ENCODE measurements around the gene CDC42EP1. TPM values are rescaled to one million over a fixed set of nuclear protein-coding genes. Genes with fewer than 3 reads are reported as not detected.
A peak's percentile ranks its signal among the peaks of the same experiment; 100 is the strongest.
"Not testable (repeated sequence)": the region's sequence is repeated elsewhere in the genome, so short reads cannot be mapped to it uniquely, and the experiment has no call there.

Gene CDC42EP1
- total and polyA plus RNA-seq, 12 donors, result 10.6 to 48.3 (median 16.2) TPM

DNA sequence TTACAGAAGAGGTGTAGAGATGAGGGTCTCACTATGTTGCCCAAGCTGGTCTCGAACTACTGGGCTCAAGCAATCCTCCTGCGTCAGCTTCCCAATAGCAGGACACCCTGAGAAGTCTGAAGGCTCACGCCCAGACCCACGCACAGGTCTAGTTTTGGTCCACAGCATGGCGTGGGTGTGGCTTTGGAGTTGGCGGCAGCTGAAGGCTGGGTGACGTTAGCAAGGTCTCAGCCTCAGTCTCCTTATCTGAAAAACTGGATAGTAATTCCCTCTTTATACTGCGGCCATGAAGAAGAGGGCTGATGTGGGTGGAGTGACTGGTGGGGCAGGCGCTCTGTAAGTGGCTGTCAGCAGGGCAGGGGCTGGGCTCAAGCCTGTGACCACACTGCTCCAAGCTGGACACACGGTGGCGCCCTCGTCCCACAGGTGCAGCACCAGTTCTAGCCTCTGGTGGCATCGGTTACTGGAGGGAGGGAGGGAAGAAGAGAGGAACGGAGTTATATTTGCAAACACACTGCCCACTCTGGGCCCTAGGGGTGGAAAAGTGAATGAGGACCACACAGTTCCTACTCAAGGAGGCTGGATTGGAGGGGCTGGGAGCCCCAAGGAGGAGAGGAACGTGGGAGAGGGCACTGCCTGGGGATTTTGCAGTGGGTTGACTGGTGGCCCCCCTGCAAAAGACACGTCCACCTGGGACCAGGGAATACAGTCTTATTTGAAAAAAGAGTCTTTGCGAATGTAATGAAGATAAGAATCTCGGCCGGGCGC lies 21.5 kb upstream of the CDC42EP1 start:
- H3K4me1 ChIP-seq, result peaks cover 0 to 24% (median 7%) of the 10 kb centered on the region in 9 donors
- H3K4me3 ChIP-seq, result peak overlapping the region in 5 of 10 donors; percentile 8 to 17 (median 14)
- TF ChIP-seq, protein P1, sequence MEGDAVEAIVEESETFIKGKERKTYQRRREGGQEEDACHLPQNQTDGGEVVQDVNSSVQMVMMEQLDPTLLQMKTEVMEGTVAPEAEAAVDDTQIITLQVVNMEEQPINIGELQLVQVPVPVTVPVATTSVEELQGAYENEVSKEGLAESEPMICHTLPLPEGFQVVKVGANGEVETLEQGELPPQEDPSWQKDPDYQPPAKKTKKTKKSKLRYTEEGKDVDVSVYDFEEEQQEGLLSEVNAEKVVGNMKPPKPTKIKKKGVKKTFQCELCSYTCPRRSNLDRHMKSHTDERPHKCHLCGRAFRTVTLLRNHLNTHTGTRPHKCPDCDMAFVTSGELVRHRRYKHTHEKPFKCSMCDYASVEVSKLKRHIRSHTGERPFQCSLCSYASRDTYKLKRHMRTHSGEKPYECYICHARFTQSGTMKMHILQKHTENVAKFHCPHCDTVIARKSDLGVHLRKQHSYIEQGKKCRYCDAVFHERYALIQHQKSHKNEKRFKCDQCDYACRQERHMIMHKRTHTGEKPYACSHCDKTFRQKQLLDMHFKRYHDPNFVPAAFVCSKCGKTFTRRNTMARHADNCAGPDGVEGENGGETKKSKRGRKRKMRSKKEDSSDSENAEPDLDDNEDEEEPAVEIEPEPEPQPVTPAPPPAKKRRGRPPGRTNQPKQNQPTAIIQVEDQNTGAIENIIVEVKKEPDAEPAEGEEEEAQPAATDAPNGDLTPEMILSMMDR (IDR thresholded peaks at IDR 0.05), result peak; percentile 89 to 99 (median 96)
- 21 to 23% methylated on average over 20 of the region's 20 CpGs for WGBS, 2 donors
- H3K27me3 ChIP-seq, result peaks cover 0 to 15% (median 0%) of the 10 kb centered on the region in 7 donors
- H3K36me3 ChIP-seq, result no peaks in the 10 kb centered on the region
- DNase-seq (peak; percentile 94 to 96), ATAC-seq (peak; percentile 98 to 99 (median 99))
- H3K9me3 ChIP-seq, result no peaks in the 10 kb centered on the region
- H3K27ac ChIP-seq, result peak overlapping the region in 2 of 10 donors; percentile 22 to 28
- intact Hi-C loops (cut with DNase I), result loop anchor here in 9 of 10 donors (1.0 to 5.0 kb wide), 8 partner anchors 29 to 56 kb away; no protein-coding TSS in a partner anchor

DNA sequence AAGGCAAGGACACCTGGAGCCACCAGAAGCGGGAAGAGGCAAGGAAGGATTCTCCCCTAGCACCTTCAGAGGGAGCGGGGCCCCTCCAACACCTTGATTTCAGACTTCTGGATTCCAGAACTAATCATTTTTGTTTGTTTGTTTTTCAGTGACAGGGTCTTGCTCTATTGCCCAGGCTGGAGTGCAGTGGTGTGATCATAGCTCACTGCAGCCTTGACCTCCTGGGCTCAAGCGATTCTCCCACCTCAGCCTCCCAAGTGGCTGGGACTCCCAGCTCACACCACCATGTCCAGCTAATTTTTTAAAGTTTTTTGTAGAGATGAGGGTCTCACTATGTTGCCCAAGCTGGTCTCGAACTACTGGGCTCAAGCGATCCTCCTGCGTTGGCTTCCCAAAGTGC lies 20.5 kb upstream of the CDC42EP1 start:
- H3K4me3 ChIP-seq, DNase-seq, H3K36me3 ChIP-seq, ATAC-seq, H3K9me3 ChIP-seq, H3K27ac ChIP-seq: not testable (repeated sequence)
- whole genome bisulfite sequencing, 2 donors, result 93 to 98% methylated on average over 6 of the region's 6 CpGs
- Histone ChIP-seq H3K27me3 (peaks cover 0 to 15% (median 0%) of the 10 kb centered on the region in 7 donors), H3K4me1 (peaks cover 0 to 21% (median 7%) of the 10 kb centered on the region in 9 donors)
- intact Hi-C loops (cut with DNase I), result loop anchor here in 8 of 10 donors (1.0 to 5.0 kb wide), 7 partner anchors 28 to 55 kb away; no protein-coding TSS in a partner anchor

DNA sequence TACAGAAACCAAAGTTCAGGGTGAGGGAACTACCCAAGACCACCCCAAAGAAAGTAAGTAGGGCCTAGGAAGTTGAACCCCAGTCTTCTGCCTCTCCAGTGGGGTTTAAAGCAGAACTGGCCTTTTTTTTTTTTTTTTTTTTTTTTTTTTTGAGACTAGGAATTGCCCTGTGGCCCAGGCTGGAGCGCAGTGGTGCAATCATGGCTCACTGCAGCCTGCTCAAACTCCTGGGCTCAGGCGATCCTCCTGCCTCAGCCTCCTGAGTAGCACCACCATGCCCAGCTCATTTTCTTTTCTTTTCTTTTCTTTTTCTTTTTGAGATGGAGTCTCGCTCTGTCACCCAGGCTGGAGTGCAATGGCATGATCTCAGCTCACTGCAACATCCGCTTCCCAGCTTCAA lies 17.9 kb upstream of the CDC42EP1 start:
- peaks cover 0 to 15% (median 0%) of the 10 kb centered on the region in 7 donors for H3K27me3 ChIP-seq
- not testable (repeated sequence) for H3K9me3 ChIP-seq, H3K36me3 ChIP-seq, H3K4me3 ChIP-seq, H3K27ac ChIP-seq, DNase-seq, ATAC-seq
- intact Hi-C loops (cut with DNase I), result loop anchor here in 1 of 10 donors (5.0 kb wide), 1 partner anchor 50 kb away; no protein-coding TSS in a partner anchor
- 97 to 98% methylated on average over 4 of the region's 4 CpGs for WGBS, 2 donors
- H3K4me1 ChIP-seq, result peaks cover 10 to 45% (median 30%) of the 10 kb centered on the region in 9 donors

DNA sequence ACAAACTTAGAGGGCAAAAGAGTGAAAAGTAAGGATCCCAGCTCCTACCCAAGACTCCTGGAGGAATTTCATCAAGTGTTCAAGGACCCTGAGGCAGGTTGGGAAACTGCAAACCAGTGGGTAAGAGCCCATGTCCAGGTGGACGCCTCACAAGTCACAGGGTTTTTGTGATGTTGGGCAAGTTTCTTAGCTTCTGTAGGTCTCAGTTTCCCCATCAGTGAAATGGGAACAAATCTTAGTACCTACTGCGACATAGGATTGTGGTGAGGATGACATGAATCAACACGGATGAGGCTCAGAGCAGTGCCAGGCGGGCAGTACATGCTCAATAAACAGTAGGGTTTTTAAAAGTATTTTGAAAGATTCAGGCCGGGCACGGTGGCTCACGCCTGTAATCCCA lies 17.3 kb upstream of the CDC42EP1 start:
- H3K27ac ChIP-seq, result no peak overlapping the region
- peaks cover 12 to 47% (median 33%) of the 10 kb centered on the region in 9 donors for H3K4me1 ChIP-seq
- no peaks in the 10 kb centered on the region for H3K9me3 ChIP-seq
- H3K36me3 ChIP-seq, result no peaks in the 10 kb centered on the region
- ATAC-seq (no peak), DNase-seq (no peak)
- no peak overlapping the region for H3K4me3 ChIP-seq
- TF ChIP-seq, protein P1 (IDR thresholded peaks at IDR 0.05), result no peak
- WGBS, 2 donors, result 89 to 93% methylated on average over 7 of the region's 7 CpGs
- intact Hi-C loops (cut with DNase I), result loop anchor here in 1 of 10 donors (5.0 kb wide), 1 partner anchor 49 kb away; no protein-coding TSS in a partner anchor
- peaks cover 0 to 15% (median 0%) of the 10 kb centered on the region in 7 donors for H3K27me3 ChIP-seq

DNA sequence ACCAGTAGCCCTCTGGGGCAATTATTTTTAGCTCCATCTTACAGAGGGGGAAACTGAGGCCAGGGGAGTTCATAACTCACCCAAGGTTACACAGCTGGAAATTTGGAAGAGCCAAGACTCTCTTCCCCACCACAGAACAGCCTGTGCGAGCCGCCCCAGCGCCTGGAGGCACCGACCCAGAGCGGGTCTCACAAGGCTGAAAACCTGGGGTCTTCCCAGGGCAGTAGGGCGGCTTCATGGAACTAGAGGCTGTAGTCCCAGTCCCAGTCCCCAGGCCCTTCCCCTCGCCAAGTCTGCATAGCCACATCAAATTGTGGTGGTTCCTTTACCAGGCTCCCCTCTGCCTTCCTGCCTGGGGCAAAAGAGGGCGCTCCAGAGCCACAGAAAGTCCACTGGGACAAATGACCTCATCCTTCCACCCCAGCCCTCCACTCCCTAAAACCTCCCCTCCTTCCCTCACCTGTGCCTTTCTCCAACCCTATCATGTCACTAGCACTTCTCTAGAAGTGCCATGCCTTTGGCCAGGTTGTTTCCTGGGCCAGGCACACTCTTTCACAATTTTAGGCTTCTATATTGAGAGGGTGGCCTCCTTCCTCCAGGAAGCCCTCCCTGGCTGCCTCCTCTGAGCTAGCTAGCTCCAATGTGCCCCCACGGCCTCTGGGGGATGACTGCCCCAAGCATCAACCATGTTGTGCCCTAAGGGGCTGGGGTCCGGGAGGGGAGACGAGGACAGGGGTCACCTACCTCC lies 15.2 kb upstream of the CDC42EP1 start:
- intact Hi-C loops (cut with DNase I), result loop anchor here in 6 of 10 donors (1.0 to 5.0 kb wide), 7 partner anchors 16 to 47 kb away; partner anchors contain the start of gene CDC42EP1 (in 1 of the 6)
- Histone ChIP-seq H3K27ac (peak overlapping the region; percentile 84 to 96 (median 92)), H3K9me3 (no peaks in the 10 kb centered on the region), H3K4me1 (peaks cover 21 to 55% (median 44%) of the 10 kb centered on the region in 9 donors), H3K4me3 (peak overlapping the region in 7 of 10 donors; percentile 4 to 44 (median 35)), H3K36me3 (no peaks in the 10 kb centered on the region), H3K27me3 (peaks cover 0 to 2% (median 0%) of the 10 kb centered on the region in 7 donors)
- ATAC-seq (peak; percentile 37 to 75 (median 46)), DNase-seq (peak; percentile 77 to 81)
- TF ChIP-seq, protein P1 (IDR thresholded peaks at IDR 0.05), result peak; percentile 45 to 83 (median 75)
- 40 to 43% methylated on average over 11 of the region's 11 CpGs for WGBS, 2 donors

All from heart right ventricle (tissue), 16 donors.